GM10847 (cell line): ENCODE results near the gene NPAS3.

Experiments used
- POLR2A ChIP-seq: IDR thresholded peaks from 2 replicates; pipeline ENCODE4 v1.6.1; 2011; ENCODE audit not compliant: insufficient read length; ENCODE audit errors: extremely low read depth

NPAS3 gene

DNA sequence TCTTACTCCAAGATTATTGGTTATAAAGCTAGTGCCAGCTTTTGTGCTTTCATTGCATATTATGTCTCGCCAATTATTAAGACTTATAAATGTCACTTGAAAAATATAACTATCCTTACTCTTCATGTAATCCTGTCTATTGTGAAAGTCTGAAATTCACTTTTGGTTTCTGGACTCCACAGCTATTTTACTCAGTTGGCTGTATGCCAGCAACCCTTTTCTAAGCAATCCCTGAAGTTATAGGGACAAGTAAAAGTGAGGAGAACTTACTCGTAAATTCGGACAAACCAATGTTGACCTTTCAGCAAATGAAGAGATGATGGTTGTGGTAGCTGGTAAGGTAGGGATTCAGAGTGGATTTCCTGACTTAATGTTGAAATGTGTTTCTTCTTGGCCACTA, 196.3 kb downstream of the NPAS3 start:
- no peak for TF ChIP-seq POLR2A

- TF ChIP-seq POLR2A, result no peak
Observed at GRCh38 chr14:33150666-33151428, 212.2 kb downstream of the NPAS3 start.

- TF ChIP-seq POLR2A, result no peak
Observed at GRCh38 chr14:33163109-33163508, 224.4 kb downstream of the NPAS3 start.

GRCh38 chr14:33163600-33163999, 224.9 kb downstream of the NPAS3 start:
- no peak for TF ChIP-seq POLR2A

DNA sequence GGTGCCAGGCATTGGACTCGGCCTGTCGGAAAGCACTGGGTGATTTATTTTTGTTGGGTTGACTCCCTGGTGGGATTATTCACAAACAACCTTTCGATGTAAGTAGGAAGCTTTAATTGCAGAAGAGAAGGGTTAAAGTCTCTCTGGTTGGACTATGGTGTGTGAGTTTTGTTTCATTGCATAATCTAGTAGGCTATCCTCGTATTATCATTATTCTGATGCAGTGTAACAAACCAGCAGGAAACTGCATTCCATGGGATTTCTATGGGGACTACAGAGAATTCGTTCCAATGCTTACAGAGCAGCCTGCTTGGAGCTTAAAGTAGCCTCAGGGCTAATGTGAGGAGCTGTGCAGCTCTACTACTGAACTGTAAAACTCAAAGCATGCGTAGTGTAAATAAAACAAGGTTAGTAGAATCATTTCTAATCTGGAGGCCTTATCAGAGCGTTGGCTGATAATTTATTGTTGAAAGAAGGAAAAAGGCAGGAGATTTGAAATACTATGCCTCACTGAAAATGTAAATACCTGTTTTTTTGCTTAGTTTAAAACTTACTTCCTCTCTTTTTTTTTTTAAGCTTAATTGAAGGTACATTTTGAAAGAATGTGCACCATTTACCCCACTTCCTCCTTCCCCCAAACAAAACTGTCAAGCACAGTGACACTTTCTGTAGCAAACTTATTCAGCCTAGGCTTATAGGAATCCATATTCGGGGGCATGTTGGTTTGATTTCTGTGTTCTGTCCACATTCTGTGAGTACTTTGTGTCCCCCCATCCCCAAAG, 226.7 kb downstream of the NPAS3 start:
- TF ChIP-seq POLR2A, result no peak

GRCh38 chr14:33165926-33166289, 227.2 kb downstream of the NPAS3 start:
- TF ChIP-seq POLR2A, result no peak

- no peak for TF ChIP-seq POLR2A
Observed at GRCh38 chr14:33175951-33176350, 237.3 kb downstream of the NPAS3 start.

GRCh38 chr14:33184587-33184986, 245.9 kb downstream of the NPAS3 start:
- no peak for TF ChIP-seq POLR2A

DNA sequence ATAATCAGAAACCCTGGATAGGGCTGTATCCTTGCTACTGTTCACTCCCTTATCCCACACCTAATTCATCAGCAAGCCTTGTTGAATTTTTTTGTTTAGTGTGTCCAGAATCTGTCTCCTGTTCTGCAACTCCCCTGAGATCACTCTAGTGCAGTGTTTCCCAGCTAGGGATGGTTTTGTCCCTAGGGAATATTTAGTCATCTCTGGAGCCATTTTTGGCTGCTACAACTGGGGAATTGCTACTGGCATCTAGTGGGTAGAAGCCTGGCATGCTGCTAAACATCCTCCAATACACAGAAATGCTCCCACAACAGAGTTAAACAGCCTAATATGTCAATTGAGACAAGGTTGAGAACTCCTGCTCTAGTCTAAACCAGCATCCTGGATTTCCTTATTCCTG, 248.0 kb downstream of the NPAS3 start:
- TF ChIP-seq POLR2A, result no peak

- TF ChIP-seq POLR2A, result no peak
Observed at GRCh38 chr14:33188880-33189279, 250.2 kb downstream of the NPAS3 start.

GRCh38 chr14:33191855-33192254, 253.2 kb downstream of the NPAS3 start:
- TF ChIP-seq POLR2A, result no peak

- no peak for TF ChIP-seq POLR2A
Observed at GRCh38 chr14:33194551-33194950, 255.9 kb downstream of the NPAS3 start.

- no peak for TF ChIP-seq POLR2A
Observed at GRCh38 chr14:33198684-33199083, 260.0 kb downstream of the NPAS3 start.

DNA sequence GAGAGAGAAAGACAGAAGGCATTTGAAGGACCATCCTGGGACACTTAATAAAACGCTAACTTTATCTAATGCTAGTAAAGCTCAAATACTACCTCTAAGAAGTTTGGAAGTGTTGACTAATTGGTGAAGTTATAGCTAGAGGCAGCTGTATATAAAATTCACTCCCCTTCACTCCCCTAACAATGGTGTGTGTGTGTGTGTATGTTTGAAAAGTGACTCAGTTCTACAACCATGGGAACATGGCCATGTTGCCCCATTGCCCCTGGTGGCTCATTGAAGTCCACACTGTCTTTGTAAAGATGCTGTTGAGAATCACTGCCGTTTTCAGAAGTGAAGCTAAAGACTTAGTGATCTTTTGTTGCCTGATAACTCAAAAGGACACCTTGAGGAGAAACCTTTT, 262.4 kb downstream of the NPAS3 start:
- TF ChIP-seq POLR2A, result no peak

- no peak for TF ChIP-seq POLR2A
Observed at GRCh38 chr14:33206981-33207380, 268.3 kb downstream of the NPAS3 start.

GRCh38 chr14:33207467-33208017, 268.9 kb downstream of the NPAS3 start:
- TF ChIP-seq POLR2A, result no peak
